T-helper 17 cell (primary cell): ENCODE results near the gene ANKS1B. TPM values are rescaled to one million over a fixed set of nuclear protein-coding genes. Genes with fewer than 3 reads are reported as not detected.
"Not testable (repeated sequence)": the region's sequence is repeated elsewhere in the genome, so short reads cannot be mapped to it uniquely, and the experiment has no call there.

Experiments
- ATAC-seq: fragments of 150-1000 bp; cut with Tn5 transposase; 2 replicates; pipeline ENCODE4 v1.10.0; 2021; ENCODE audit warnings: mild to moderate bottlenecking, moderate library complexity
- DNase-seq, 3 donors: peaks; one replicate each; pipeline versions ENCODE4 v3.0.0 to v3.0.0-alpha.2; 2020 to 2021
- H3K9me3 ChIP-seq: one replicate; pipeline ENCODE4 v1.7.0; 2013; ENCODE audit warnings: low read length, mild to moderate bottlenecking; ENCODE audit not compliant: control insufficient read depth, poor library complexity, severe bottlenecking
- H3K27ac Mint-ChIP-seq: one replicate; pipeline ENCODE4 v1.8.0; 2022; ENCODE audit warnings: mild to moderate bottlenecking, moderate library complexity, mixed read lengths
- H3K27me3 Mint-ChIP-seq: one replicate; pipeline ENCODE4 v1.8.0; 2022; ENCODE audit warnings: mixed read lengths
- H3K36me3 Mint-ChIP-seq: one replicate; pipeline ENCODE4 v1.8.0; 2022; ENCODE audit warnings: low read depth, mixed read lengths
- H3K4me1 Mint-ChIP-seq: one replicate; pipeline ENCODE4 v1.8.0; 2022; ENCODE audit warnings: mild to moderate bottlenecking, mixed read lengths
- H3K4me3 Mint-ChIP-seq: one replicate; pipeline ENCODE4 v1.8.0; 2022; ENCODE audit warnings: mild to moderate bottlenecking, moderate library complexity, mixed read lengths
- total RNA-seq, 4 donors: library from RNA in 2 of 4; stranded (reverse) in 2 of 4; gene quantifications; one replicate each; pipeline ENCODE4 v1.2.3 and lab custom pipeline; 2022 to 2026

Gene ANKS1B
- total RNA-seq, 2 donors from 2014 or later, result 0.35 to 1.2 TPM

DNA sequence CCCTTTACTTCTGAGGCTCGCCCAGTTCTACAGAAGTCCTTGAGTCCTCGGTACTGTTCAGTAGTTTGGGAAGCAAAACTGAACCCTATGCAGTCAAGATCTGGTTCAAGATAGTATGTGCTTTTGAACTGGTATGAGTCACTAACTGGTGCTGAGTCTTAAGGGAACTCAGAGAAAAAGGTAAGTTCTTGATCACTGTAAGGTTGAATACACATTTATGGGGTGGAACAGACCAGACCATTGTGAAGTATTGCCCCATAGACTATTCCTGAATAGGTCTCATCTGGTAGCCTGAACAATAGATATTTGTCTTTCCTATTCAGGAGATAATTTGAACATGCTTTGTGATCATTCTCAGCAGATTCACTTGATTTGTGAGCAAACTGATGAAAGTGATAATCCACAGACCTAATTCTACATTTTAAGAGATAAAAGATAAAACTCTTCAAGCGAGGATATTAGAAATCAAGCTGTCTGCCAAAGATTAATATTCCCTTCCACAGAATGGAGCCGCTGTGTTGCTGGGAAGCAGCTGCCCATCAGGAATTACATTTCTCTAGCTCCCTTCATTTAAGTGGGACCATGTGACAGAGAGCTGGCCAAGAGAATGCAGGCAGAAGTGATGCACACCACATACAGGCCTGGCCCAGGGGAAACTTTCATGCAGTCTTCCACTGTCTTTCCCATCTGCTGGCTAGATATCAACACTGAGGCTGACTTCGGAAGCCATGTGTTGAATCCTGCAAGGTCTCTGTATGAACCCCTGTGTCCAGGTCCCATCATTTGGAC lies 707.0 kb downstream of the ANKS1B start:
- Mint-ChIP-seq H3K36me3 (no peaks in the 10 kb centered on the region), H3K4me3 (no peak overlapping the region), H3K27ac (no peak overlapping the region), H3K4me1 (no peaks in the 10 kb centered on the region), H3K27me3 (no peaks in the 10 kb centered on the region)
- DNase-seq (no peak), ATAC-seq (no peak)
- H3K9me3 ChIP-seq, result no peaks in the 10 kb centered on the region

DNA sequence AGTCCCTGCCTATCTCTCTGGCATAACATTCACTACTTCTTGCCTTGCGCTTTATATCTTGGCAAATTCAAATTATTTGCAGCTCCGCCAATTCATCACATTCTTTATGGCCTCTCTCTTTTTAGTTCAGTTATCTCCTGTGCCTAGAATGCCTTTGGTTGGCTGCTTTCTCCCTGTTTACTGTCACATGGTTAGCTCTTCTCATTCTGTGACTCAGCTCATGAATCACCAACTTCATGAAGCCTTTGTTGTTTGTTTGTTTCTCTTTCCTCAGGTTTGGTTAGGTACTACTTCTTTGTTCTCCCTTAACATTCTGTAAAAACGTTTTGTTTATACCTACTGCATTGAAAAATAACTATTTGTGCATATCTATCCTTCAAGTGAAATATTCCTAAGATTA lies 713.7 kb downstream of the ANKS1B start:
- no peaks in the 10 kb centered on the region for H3K9me3 ChIP-seq
- Mint-ChIP-seq H3K4me1 (no peaks in the 10 kb centered on the region), H3K27ac (no peak overlapping the region), H3K36me3 (no peaks in the 10 kb centered on the region), H3K4me3 (no peak overlapping the region), H3K27me3 (no peaks in the 10 kb centered on the region)
- no peak for DNase-seq
- ATAC-seq, result no peak

DNA sequence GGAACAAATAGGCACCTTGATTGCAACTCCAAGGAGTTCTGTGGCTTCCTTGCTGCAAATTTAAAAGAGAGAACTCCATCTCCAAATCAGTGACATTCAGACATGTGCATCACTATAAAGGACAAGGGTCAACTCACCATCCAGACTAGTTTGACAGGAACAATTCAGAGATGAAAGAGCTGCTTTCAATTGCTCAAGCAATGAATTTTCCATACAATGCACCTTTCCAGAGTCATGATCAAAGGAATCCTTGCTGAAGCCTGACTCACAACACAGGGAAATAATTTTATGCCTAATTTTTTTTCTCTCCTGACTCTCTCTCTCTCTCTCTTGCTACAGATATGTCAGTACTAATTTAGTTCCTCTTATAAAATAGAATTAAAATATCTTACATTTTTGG lies 717.7 kb downstream of the ANKS1B start:
- ATAC-seq, result no peak

DNA sequence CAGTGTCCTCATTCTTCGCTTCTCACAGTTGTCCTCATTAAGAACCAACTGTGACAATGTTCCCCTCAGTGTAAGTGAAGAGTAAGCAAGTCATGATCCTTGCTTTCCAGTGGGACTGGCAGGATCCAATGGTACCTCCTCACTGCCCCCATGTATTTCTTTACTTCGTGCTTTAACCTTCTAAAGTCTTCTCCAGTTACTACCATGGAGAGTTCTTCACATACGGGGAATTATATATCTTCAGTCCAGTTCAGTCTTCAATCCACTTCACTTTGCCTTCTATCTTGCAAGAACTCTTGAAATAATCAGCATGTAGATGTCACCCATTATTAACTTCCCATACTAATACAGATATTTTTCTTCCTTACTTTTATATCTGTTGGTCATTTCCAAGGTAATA lies 719.1 kb downstream of the ANKS1B start:
- H3K27ac Mint-ChIP-seq, result no peak overlapping the region
- DNase-seq, result no peak
- no peaks in the 10 kb centered on the region for H3K9me3 ChIP-seq
- H3K4me3 Mint-ChIP-seq, result no peak overlapping the region
- no peak for ATAC-seq
- H3K27me3 Mint-ChIP-seq, result no peaks in the 10 kb centered on the region
- H3K36me3 Mint-ChIP-seq, result no peaks in the 10 kb centered on the region
- H3K4me1 Mint-ChIP-seq, result no peaks in the 10 kb centered on the region

More for the DNA sequence above, 717.7 kb downstream of the ANKS1B start:
- DNase-seq, result no peak
- Mint-ChIP-seq H3K4me1 (no peaks in the 10 kb centered on the region), H3K36me3 (no peaks in the 10 kb centered on the region), H3K27me3 (no peaks in the 10 kb centered on the region), H3K27ac (no peak overlapping the region), H3K4me3 (no peak overlapping the region)
- no peaks in the 10 kb centered on the region for H3K9me3 ChIP-seq

DNA sequence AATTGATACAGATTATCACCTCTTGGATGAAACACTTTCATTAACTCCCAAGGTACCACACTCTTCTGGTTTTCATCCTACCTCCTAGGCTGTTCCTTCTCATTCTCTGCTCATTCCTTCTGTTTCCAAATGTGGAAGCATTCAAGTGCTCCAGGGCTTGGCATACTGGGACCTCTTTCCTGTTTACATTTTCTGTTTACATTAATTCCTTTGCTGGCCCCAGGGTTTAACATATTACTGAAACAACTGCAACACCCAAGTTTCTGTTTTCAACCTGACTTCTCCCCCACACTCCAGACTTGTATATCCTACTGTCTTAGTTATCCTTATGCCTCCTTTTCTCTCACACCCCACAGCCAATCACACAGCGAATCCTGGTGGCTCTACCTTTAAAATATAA lies 723.5 kb downstream of the ANKS1B start:
- peaks cover 3% of the 10 kb centered on the region for H3K9me3 ChIP-seq
- DNase-seq (no peak), ATAC-seq (no peak)
- no peak overlapping the region for H3K4me3 Mint-ChIP-seq
- no peaks in the 10 kb centered on the region for H3K4me1 Mint-ChIP-seq
- H3K36me3 Mint-ChIP-seq, result no peaks in the 10 kb centered on the region
- no peak overlapping the region for H3K27ac Mint-ChIP-seq
- no peaks in the 10 kb centered on the region for H3K27me3 Mint-ChIP-seq

DNA sequence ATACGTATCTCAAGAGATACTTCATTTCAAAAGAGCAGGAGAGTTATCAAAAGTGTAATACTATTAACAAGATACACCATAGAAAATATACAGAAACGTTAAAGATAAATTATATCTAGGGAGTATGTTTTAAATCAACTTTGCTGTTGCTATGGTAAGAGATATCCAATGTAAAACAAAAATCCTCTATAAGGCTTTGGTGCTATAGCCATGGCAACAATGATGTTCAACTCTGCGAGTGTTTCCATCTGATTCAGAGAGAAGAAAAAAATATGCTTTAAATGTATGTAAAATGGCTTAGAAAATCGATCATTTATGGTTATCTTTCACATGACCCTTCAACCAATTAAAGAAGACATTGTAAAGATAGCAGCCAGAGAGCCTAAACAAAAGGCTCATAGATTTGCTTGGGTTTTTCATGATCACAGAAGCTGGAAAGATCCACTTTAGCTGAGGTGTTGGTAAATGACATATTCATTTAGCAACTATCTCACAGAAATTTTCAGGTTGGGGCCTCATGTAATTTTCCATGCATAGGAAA lies 724.2 kb downstream of the ANKS1B start:
- H3K4me1 Mint-ChIP-seq, result no peaks in the 10 kb centered on the region
- H3K4me3 Mint-ChIP-seq, result no peak overlapping the region
- H3K9me3 ChIP-seq, result peaks cover 3% of the 10 kb centered on the region
- H3K27ac Mint-ChIP-seq, result no peak overlapping the region
- ATAC-seq (no peak), DNase-seq (no peak)
- no peaks in the 10 kb centered on the region for H3K27me3 Mint-ChIP-seq
- H3K36me3 Mint-ChIP-seq, result no peaks in the 10 kb centered on the region

DNA sequence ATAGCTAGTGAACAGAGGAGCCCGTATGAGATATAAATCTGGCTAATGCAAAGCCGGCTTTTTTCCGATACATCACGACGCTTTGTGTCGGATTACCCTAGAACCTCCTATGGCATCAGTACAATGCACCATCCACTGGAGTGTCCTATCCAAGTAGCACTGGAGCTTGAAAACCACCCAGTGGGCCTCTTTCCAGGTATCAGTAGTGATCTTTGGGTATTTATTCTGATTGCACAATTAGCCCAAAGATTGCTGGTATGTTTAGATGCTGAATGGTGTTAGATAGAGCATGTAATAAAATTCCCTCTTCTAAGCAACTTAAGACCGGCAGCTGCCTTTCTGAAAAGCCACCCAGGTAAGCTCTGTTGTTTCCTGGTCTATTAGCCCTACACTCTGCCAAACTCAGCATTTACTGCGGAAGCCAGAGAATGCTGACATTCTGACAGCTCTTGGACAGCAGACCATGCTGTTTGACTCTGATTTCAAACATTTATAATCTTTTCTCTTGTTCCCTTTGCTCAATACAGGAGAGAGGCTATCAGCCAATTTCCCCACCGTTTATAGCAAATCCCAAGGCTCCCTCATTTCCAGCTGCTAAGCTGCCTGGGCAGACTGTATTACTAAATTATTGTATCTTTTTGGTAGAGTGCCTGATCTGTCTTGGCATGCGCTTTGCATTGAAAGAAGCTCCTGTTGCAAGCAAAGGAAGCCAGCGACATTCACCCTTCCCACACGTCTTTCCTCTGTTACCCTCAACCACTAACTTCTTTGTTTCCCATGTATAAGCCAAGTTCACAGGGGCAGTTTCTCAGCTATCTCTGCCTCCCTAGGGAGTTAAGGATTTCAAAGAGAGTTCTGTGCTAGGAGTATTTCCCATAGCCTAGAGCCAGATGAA lies 725.4 kb downstream of the ANKS1B start:
- ATAC-seq (no peak), DNase-seq (no peak)
- H3K4me1 Mint-ChIP-seq, result no peaks in the 10 kb centered on the region
- H3K36me3 Mint-ChIP-seq, result no peaks in the 10 kb centered on the region
- no peak overlapping the region for H3K4me3 Mint-ChIP-seq
- no peaks in the 10 kb centered on the region for H3K27me3 Mint-ChIP-seq
- H3K9me3 ChIP-seq, result peaks cover 3% of the 10 kb centered on the region
- H3K27ac Mint-ChIP-seq, result no peak overlapping the region

DNA sequence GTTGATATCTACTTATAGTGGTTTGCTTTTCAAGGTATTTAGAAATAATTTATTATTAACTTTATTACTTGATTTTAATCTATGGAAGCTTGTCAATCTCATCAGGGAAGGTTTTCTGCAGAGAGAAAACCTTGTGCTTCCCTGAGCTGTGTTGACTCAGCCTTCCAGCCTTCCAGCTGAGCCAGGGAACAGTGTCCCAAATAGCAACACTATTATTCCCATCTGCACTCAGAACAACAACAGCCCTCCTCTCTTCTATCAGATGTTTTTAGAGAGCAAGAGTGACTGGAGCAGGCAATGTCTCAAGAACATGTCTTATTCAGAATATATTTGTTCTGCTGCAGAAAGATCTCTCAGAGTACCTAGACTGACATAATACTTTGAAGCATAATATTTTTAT lies 727.1 kb downstream of the ANKS1B start:
- Mint-ChIP-seq H3K4me1 (no peaks in the 10 kb centered on the region), H3K36me3 (no peaks in the 10 kb centered on the region), H3K4me3 (no peak overlapping the region), H3K27ac (no peak overlapping the region), H3K27me3 (no peaks in the 10 kb centered on the region)
- peaks cover 3% of the 10 kb centered on the region for H3K9me3 ChIP-seq
- DNase-seq, result no peak
- no peak for ATAC-seq

DNA sequence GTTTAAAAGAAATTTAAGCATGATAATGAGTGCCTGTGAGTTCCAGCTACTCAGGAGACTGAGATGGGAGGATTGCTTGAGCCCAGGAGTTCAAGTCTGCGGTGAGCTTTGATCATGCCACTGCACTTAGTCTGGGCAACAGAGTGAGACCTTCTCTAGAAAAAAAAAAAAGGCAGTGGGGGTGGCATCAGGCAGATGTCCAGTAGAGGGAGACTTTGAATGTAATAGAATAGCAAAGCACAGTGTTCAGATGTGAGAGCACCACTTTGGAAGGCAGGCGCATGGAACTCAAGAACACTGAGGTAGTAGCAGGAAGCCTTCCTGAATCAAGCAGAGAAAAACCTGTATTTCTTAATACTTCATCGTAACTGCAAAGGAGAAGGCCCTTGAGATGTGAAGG lies 731.7 kb downstream of the ANKS1B start:
- DNase-seq (no peak), ATAC-seq (no peak)
- Mint-ChIP-seq H3K27ac (no peak overlapping the region), H3K27me3 (no peaks in the 10 kb centered on the region), H3K36me3 (no peaks in the 10 kb centered on the region), H3K4me1 (no peaks in the 10 kb centered on the region), H3K4me3 (no peak overlapping the region)
- H3K9me3 ChIP-seq, result no peaks in the 10 kb centered on the region

DNA sequence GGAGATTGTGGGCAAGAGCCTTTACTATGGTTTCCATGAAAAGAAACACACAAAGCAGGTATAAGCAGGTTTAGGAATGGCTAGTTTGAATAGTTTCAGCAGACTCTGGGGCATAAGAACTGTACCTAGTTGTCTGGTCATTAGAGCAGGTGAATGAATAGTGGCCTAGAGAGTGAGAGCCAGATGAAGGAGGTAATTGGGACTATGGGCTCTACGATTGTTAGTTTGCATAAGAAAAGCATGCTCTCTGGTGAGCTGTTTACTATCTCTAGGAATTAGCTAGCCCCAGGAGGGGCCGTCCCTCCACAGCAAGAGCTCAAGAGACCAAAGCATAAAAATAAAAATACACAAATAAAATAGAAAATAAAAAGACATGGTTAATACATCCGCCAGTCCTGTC lies 734.6 kb downstream of the ANKS1B start:
- ATAC-seq (no peak), DNase-seq (no peak)
- Mint-ChIP-seq H3K36me3 (no peaks in the 10 kb centered on the region), H3K4me3 (no peak overlapping the region), H3K4me1 (no peaks in the 10 kb centered on the region), H3K27me3 (no peaks in the 10 kb centered on the region), H3K27ac (no peak overlapping the region)
- H3K9me3 ChIP-seq, result no peaks in the 10 kb centered on the region

DNA sequence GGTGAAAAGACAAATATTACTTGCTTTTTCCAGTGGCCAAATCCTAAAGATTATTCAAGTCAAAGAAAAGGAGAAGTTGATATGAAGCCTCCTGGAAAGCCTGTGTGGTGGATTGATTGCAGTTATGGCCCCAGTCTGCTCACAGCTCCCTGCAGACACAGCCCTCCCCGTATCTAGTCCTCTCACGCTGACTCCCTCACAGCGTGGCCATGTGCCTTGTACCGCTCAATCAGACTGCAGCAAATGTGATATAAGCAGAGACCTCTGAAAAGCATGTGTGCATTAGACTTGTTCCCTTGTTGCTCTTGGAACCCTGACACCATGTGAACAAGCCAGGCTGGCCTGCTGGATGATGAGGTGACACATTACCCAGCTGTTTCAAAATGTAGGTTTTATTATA lies 735.2 kb downstream of the ANKS1B start:
- H3K4me1 Mint-ChIP-seq, result no peaks in the 10 kb centered on the region
- H3K27ac Mint-ChIP-seq, result no peak overlapping the region
- no peaks in the 10 kb centered on the region for H3K36me3 Mint-ChIP-seq
- DNase-seq, result no peak
- no peak overlapping the region for H3K4me3 Mint-ChIP-seq
- ATAC-seq, result no peak
- no peaks in the 10 kb centered on the region for H3K9me3 ChIP-seq
- H3K27me3 Mint-ChIP-seq, result no peaks in the 10 kb centered on the region

DNA sequence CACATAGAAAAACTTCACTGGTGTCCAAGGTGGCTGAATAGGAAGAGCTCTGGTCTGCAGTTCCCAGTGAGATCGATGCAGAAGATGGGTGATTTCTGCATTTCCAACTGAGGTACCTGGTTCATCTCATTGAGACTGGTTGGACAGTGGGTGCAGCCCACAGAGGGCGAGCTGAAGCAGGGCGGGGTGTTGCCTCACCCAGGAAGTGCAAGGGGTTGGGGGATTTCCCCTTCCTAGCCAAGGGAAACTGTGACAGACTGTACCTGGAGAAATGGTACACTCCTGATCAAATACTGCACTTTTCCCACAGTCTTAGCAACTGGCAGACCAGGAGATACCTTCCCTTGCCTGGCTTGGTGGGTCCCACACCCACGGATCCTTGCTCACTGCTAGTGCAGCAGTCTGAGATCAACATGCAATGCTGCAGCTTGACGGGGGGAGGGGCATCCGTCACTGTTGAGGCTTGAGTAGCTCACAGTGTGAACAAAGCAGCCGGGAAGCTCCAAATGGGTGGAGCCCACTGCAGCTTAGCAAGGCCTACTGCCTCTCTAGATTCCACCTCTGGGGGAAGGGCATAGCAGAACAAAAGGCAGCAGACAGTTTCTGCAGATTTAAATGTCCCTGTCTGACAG lies 746.7 kb downstream of the ANKS1B start:
- H3K4me3 Mint-ChIP-seq, H3K27me3 Mint-ChIP-seq, H3K36me3 Mint-ChIP-seq, H3K9me3 ChIP-seq, ATAC-seq, H3K27ac Mint-ChIP-seq, H3K4me1 Mint-ChIP-seq, DNase-seq: not testable (repeated sequence)

DNA sequence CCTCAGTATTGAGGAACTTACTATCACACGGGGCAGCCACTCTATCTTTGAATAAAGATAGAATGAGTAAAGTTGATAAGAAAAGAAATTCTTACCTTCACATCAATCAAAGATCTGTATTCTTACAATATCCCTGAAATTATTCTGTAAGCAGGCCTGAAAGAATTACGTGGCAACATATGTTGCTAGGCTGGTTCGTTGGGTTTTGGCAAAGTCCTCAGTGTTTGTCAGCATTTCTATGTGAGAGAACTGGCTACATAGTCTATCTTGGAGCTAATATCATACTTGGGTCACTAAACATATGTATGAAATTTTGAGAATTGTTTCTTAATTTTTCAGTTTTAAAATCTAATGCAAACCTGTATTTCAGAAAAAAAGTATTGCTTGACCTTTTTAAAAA lies 749.4 kb downstream of the ANKS1B start:
- no peak overlapping the region for H3K4me3 Mint-ChIP-seq
- no peak overlapping the region for H3K27ac Mint-ChIP-seq
- DNase-seq (no peak), ATAC-seq (no peak)
- H3K36me3 Mint-ChIP-seq, result no peaks in the 10 kb centered on the region
- no peaks in the 10 kb centered on the region for H3K27me3 Mint-ChIP-seq
- no peaks in the 10 kb centered on the region for H3K4me1 Mint-ChIP-seq
- H3K9me3 ChIP-seq, result no peaks in the 10 kb centered on the region
